GM19372 (cell line): Measurements from ENCODE around the gene APOL1.
"Not testable (repeated sequence)": the region's sequence is repeated elsewhere in the genome, so short reads cannot be mapped to it uniquely, and the experiment has no call there.

Source experiments
- ATAC-seq: cut with Tn5 transposase; IDR thresholded peaks from one replicate; pipeline ENCODE4 v1.9.1; 2021; ENCODE audit warnings: mild to moderate bottlenecking, low read depth, moderate library complexity; ENCODE audit not compliant: unreplicated experiment

Gene APOL1

DNA sequence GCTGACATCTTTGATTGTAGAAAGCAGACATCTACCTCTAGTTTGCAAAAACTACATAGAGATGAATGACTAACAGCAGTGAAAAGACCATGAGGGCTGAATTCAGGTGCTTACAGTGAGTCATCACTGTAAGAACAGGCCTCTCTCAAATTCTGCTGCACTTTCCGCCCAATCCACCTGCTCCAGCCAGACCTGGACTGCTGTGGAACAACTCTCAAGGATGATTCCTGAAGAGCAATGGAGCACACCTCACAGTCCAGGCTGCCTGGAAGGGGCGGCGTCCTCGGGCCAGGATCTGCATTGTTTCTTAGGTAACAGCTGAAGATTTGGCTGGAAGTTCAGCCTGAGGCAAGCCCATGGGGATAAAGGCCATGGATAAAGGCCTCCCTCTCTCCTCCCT is 28.7 kb upstream of the APOL1 start:
- ATAC-seq = no peak

DNA sequence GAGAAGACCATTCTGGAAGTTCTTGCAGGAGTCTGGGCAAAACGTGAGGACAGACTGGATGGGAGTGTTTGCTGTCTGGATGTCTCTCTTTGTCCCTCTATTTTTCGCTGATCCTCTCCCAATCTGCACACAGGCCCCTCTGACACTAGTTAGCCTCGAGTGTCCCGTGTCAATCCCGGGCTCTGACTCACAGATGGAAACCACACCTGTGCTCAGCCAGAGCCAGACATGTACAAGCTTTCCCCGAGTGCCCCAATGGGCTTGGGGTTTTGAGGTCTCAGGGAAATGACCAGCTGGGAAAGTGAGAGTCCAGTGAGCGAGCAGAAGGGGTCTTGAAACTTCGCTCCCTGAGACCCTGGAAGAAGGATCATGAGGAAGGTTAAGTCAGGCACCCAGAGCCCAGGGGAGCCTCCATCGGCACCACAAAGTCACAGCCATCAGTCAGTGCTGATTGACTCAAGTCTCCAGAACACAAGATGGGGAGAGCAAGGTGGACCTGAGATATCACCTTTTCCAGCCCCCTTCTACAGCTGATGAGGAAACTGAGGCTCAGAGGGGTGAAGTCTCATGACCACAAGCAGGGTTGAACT is 27.5 kb upstream of the APOL1 start:
- ATAC-seq = no peak

DNA sequence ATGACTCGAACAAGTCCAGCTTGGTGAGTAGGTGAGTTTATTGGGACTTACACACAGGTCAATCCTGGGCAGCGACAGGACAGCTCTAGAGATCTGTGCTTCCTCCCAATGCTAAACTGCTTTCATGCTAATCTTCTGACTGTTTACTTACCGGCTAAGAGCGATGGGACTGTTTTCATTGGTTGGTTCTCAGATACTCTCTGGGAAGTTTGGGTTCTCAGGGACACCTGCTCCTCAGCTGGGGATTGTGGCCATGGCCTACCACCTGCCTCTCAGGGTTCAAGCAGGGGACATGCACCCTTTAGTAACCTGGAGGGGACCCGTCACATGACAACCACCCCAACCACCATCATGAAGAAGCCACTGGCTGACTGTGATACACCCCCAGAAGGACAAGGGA is 26.7 kb upstream of the APOL1 start:
- no peak for ATAC-seq

DNA sequence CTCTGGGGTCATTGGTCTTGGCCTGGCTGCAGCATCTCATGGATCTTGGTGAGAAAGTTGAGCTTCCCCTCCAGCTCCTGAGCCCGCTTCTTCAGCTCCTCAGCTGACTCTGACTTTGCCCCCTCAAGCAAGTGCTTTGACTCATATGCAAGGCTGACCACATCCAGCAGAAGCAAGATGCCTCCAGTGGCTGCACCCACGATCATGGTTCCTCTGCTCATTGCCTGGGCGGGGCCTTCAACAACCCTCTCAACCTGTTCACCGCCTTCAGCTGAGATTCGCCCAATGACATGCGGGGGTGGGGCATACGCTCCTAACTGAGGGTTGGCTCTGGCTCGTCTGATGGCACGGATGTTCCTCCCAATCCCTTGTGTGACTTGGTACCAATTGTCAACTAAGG is 25.5 kb upstream of the APOL1 start:
- no peak for ATAC-seq

DNA sequence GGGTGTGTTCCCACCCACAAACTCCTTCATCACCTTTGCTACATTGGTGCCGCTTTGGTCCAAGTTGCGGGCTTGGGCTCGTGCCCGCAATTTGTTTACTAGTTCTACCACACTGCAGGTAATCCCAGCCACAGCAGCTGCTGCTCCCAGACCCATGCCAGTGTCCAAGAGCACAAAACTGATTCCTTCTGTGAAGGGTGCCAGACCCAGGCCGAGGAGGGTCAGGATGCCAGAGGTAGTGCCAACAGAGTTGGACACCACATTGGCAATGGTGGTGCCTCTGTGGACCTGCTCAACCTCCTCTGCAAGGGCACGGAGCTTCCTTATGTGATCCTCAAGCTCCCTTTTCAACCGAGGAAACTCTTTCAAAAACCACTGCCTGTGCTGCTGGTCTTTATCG is 25.1 kb upstream of the APOL1 start:
- ATAC-seq = no peak

DNA sequence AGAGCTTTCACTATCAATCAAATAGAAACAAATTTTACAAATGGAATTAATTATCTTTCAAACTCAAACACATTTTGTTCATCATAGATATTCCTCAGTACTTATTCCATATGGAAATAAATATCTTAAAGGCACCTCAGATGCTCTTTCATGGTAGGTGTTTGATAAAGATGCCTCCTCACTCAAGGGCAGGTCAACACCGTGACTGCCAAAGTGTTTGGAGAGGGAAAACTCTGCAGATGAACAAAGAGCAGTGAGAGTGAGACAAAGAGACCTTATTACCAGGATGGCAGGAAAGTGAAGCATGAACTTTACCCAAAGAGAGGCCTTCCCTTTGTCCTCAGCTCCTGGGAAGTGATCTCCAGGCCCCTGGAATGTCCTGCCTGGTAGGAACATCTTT is 24.6 kb upstream of the APOL1 start:
- not testable (repeated sequence) for ATAC-seq

DNA sequence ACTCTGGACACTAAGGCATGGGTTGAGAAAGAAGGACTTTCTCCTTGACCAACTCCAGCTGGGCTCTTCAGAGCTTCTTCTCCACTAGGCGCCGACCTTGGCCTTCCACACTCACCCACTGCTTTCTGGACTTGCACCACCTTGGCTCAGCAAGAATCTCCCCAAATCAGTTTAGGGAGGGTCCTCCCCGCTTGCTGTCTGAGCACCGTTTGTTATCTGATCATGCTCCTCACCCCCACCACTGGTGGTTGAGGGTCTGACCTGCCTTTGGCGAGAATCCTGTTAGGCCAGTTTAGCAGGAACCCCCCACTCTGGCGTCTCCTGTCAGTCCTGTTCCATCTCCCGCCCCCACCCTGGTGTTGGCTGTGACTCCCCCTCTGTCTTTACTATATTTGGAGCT is 24.0 kb upstream of the APOL1 start:
- ATAC-seq = no peak

DNA sequence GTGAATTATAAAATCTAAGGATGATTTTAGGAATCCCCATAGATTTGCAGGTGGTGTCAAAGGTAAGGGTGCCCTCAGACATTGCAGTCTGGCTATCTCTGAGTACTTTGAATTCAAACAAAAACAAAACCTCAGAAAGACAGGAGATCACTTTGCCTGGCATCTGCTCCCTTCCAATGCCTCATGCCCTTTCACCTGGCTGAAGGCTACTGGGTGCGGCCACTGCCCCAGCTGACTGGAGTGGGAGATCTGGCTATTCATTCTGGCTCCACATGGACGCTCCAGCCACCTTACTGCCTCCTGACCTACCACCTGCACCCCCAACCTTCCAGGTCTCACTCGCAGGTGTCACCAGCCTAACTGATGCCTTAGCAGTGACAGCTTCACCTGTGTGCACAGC is 23.3 kb upstream of the APOL1 start:
- ATAC-seq = not testable (repeated sequence)

DNA sequence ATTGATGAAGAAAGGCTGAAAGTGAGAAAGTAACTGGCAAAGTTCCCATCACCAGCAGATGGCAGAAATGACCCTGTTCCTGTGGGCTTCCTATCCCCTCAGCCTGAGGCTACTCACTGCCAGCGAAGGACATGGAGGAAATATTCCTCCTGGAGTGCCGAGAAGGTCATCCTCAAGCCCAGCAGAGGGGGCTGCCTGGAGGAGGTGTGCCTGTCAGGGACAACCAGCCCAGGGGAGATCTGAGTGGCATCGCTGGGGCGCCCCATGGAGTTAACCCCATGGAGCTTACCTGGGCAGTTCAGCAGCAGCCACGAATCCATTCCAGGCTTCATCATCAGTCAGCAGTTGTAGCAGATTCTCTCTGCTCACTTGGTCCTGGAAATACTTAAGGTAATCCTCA is 21.9 kb upstream of the APOL1 start:
- ATAC-seq = not testable (repeated sequence)

DNA sequence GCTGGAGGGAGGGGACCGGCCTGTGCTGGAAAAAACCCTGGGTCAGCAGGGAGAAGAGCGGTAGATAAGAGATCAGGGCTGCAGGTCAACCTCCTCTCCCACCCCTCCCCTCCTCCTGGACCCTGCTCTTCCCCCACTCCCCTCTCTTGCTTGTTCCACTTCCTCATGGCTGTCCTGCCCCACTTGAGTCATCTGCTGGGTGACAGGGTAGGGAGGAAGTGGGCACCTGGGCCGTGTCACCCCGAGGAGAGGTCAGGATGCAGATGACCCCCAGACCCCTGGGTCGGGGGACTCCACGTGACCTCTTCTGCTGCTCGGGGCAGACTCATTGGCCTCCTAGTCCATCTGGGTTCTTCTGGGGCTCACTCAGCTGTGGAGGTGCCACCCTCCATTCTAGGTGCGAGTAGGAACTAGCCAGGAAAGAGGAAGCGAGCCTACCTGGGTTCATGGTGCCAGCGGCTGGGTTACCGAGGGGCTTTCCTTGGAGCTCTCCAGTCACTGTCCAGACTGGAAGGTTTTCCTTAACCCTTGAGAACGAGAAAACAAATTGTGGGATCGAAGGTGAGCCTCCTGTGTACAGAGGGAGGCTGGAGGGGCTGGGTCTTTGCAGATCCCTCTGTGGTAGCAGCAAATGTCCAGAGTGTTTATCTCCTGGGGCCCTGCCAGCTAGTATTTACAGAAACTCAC is 20.1 kb upstream of the APOL1 start:
- no peak for ATAC-seq

DNA sequence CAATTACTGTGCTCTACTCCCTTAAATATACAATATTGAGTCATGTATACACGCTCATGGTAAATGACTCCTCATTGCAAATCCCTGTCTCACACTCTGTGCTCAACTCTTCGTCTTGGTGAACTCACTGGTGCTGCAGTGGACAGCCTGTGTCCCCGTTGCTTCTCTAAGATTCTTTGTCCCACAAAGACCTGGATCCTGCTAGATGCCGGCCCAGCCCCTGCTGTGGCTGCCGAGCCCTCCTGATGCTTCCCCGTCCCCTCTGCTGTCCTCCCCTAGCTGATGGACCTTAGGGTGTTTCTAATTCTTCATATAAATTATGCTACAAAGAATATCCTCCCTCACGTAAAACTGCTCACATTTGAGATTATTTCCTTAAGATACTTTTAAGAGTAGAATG is 19.1 kb upstream of the APOL1 start:
- ATAC-seq = no peak

DNA sequence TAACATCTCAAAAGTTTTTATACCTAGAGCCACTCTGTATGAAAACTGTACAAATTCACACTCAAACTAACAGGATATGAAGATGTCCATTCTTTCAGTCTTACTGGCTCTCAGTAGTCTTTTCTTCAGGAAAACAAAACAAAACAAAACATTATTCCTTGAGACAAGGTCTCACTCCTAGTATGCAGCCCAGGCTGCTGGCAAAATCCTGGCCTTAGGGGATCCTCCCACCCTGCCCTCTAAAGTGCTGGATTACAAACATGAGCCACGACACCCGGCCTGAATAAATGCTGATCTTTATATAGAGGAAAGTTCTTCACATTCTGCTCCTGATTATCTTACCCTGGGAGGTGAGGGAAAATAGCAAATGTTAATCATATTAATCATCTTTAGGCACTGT is 18.7 kb upstream of the APOL1 start:
- no peak for ATAC-seq

DNA sequence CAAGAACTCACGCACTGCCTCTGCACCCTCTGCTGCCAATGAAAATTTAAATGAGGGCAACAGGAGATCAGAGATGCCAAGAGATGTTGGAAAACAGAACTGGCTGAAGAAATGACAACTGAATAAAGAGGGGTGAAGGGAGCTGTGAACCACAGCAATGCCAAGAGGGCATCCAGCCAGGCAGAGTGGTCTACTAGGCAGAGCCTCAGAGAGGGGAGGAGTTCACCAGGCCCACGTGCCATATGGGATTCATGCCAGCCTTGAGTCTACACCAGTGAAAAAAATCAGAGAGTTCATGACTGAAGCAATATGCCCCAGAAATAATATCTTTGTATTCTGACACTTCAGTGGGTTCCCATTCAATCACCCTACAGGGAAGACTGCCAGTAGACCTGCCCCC is 18.0 kb upstream of the APOL1 start:
- ATAC-seq = no peak

DNA sequence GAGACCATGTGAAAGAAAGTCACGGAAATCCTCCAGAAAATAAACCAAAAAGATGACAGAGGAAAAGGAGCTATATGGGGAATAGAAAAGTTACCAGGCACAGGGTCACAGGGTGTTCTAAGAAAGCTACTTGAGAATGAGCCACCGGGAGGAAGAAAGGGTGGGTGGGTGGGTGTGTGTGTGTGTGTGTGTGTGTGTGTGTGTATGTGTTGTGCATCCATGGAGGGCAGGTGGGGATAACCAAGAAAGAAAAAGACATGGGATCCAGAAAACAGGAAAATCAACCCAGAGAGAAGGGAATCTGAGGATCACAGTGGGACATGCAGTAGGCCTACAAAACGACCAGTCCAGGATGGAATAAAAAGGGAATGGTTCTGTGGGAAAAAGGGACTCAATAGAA is 17.3 kb upstream of the APOL1 start:
- no peak for ATAC-seq

DNA sequence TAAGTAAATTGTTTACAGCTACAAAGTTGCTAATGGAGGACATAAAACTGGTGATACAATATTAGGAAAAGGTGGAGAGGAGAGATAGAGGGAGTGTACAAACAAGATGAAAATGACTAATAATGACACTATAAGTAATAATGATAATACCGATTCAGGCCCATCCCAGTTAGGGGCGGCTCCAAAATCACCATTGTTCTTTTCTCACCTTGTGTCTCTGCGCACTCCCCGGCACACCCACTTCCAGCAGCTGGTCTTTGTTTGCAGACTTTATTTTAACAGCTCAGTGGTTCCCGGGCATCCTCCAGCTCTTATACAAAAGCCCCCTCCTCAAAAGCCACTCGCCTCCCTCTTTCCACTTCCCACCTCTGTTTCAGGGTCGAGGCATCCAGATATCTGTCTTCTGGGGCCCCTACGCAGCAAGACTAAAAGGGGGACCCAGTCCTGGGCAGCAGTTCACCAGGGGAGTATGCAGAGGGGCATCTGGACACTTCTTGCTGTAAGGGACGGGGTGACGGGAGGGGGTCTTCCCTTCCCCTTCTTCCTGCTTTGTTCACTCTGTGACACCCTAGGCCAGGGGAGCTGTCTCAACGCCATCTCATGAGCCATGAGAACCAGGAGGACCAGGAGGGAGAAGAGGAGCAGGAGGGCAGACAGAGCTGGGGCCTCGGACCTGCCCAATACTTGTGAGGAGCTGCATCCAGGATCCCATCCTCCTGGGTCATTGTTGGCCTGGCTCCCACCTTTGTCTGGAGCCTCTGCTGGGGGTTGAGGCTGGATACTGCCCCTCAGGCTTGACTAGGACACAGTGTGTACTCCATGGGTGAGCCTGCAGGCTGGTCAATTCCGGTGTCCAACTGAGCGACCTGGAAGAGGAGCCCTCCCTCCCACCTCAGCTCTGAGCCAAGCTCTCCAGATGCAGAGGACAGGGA is 16.3 kb upstream of the APOL1 start:
- ATAC-seq = no peak

DNA sequence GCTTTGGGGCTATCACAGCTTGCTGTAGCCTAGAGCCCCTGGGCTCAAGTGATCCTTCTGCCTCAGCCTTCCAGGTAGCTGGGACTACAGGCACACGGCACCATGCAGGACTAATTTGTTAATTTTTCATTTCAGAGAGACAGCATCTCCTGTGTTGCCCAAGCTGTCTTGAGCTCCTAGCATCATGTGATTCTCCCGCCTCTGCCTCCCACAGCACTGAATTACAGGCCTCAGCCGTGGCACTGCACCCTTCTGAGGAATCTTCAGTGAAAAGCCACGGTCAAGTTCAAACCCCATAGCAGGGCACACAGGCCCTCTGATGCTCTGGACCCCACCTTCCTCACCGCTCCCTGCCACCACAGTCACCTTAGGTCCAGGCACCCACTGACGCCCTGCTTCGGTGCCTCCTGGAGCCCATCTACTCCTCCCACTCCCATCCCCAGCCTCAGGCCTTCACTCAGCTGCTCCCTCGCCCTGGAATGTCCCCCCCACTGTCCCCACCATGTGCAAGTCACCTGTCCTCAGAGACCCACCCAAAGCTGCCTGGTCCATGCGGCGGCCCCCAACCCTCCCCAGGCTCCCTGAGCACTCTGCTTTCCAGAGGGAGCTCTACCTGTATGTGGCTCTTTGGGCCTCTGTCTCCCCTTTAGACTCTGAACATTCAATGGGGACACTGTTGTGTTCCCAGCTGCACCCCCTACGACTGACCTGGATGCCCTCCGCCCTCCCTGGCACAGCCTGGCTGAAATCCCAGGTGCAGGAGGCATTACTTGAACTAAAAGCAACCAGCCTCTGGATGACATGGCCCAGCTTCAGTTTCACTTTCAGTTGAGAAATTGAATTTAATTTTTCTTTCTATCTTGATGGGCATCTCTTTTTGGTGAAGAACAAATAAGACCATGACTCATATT is 15.2 kb upstream of the APOL1 start:
- ATAC-seq = no peak

DNA sequence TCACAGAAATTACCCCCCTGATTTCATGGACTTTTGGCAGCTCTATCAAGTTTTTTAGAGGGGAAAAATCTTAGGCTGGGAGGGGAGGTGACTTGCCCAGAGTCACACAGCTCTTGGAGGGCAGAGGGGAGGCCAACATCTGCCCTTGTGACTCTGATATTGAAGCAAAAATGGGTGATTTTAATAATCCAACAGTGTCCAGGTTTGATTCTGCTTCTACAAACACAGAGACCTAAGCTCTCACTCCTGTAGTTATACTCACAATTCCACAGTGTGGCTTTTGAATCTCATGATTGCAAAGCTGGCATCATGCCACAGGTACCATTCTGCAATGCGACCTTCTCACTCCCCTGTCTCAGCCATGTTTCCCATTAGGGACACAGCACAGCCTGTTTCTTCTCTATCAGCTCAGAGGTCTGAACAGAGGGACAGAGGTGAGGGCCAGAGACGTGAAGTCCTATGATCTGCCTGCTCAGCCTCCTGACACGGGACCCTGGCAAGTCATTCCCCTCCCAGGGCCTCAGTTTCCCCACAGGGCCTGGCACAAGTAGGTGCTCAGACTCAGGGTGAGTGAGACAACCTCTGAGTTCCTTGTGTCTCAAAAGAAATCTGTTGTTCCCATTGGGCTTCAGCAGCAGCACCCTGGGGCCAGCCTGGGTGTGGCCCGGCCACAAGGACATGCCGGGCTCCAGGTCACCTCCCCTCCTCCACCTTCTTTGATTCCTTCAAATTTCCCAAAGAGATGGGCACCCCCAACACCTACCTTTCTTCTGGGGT is 14.4 kb upstream of the APOL1 start:
- no peak for ATAC-seq

DNA sequence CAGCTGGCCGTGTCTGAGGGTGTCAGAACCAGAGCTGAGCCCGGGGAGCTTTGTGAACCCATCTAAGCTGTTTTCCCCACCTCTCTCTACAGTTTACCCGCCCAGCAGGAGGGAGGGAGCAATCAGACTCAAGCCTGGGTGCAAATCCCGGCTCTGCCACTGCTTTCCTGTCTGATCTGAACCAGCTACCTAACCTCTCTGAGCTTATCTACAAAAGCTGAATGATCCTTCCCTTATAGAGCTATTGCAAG is 13.9 kb upstream of the APOL1 start:
- ATAC-seq = peak; percentile 11

DNA sequence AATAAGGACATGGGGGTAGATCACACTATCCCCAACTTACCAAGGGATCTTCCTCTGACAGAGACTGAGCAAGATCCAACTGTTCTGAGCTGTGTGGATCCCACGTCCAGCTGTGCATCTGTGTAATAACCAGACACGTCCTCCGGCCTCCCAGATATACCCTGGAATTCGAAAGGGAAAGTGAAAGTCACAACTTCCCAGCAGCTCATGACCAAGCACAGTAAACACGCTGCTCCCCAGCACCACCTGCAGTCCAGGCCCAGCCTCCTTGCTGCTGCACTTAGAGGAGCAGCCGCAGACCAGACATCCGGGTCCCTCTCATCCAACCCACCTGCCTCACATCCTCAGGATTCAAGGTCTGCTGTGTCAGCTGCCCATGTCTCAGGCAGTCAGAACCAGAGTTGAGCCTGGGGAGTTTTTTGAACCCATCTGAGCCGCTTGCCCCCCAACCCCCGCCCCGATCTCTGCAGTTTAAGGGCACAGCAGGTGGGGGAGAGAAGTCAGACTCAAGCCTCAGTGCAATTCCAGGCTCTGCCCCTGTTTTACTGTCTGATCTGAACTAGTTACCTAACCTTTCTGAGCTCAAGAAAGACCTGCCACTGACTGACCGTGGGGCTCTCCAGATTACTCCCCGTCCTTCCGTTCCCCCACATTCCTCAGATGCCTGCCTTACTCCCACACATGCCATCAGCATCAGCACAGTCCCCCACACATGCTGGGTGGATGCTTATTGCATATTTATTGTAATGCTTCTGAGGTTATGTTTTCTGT is 13.3 kb upstream of the APOL1 start, which contains the start of gene APOL2:
APOL2 (minus strand) TSS at position 127 of the 771 bp plus-strand sequence. CDS start 6,365 bp downstream, outside the sequence.
- ATAC-seq = peak; percentile 96
